ENCODE data around the gene TMEM89. TPM values are rescaled to one million over a fixed set of nuclear protein-coding genes. Genes with fewer than 3 reads are reported as not detected.
A peak's percentile ranks its signal among the peaks of the same experiment; 100 is the strongest.

The TMEM89 gene
- total RNA-seq, 1 donor from 2014 or later, result 0.89 TPM

DNA sequence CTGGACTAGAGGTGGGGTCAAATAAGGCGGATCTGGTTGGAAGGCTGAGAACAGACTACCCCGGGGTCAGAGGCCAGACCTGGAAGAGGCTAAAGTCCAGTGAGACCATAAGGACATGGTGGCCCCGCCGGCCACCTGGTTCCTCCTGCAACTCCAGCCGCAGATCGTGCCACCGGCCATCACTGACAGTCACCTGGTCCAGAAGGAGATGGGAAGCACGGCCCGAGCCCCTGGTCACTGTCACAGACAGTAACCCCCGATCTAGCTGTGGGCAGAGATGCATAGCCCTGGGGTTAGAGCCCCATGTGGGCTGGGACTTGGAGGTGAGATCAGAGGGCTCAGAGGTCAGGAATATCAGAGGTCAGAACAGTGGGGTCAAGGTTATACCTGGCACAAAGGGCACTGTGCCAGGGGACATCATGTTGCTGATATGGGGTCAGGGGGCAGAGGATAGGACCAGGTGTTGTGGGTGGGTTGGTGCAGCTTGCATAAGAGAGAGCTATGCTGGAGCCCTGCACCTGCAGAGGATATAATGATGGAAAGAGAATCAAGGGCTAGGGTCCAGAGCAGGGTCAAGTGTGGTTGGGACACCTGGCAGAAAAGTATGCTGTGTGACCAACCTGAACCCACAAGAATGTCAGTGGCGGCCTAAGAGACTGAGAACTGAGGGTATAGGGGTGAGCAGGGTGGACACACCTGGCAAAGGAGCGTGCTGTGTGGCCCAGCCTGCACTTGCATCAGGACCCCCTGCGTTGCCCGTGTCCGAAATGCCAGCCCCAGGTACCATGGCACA, 31.6 kb upstream of the TMEM89 start:
- intact Hi-C loops (cut with micrococcal nuclease), result no loop called here
- Mint-ChIP-seq H3K27ac (peak overlapping the region; percentile 2), H3K9me3 (no peaks in the 10 kb centered on the region), H3K4me3 (no peak overlapping the region), H3K4me1 (peaks cover 22% of the 10 kb centered on the region), H3K27me3 (no peaks in the 10 kb centered on the region), H3K36me3 (ENCODE audit: low read depth) (peaks cover 11% of the 10 kb centered on the region)
- no peak for DNase-seq

DNA sequence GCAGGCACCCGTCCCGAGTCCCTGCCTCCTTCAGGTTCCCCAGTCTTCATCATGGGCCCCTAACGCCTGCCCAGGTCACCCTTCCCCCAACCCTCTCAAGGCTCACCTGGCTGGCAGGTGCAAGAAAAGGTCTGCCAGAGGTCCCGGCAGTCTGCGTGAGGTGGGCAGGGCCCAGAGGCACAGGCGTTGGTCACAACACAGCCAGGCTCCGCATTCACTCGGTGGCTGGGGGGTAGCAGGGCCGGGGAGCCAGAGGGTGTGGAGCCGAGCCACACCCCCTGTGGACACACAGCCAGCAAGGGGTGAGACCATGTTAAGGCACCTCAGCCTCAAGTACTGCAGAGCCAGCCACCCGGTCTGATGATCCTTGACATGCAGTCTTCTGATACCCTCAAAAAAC, 30.2 kb upstream of the TMEM89 start:
- no peak for DNase-seq
- Mint-ChIP-seq H3K4me3 (no peak overlapping the region), H3K4me1 (peaks cover 16% of the 10 kb centered on the region), H3K9me3 (no peaks in the 10 kb centered on the region), H3K36me3 (ENCODE audit: low read depth) (peaks cover 12% of the 10 kb centered on the region), H3K27me3 (no peaks in the 10 kb centered on the region), H3K27ac (no peak overlapping the region)
- intact Hi-C loops (cut with micrococcal nuclease), result no loop called here

DNA sequence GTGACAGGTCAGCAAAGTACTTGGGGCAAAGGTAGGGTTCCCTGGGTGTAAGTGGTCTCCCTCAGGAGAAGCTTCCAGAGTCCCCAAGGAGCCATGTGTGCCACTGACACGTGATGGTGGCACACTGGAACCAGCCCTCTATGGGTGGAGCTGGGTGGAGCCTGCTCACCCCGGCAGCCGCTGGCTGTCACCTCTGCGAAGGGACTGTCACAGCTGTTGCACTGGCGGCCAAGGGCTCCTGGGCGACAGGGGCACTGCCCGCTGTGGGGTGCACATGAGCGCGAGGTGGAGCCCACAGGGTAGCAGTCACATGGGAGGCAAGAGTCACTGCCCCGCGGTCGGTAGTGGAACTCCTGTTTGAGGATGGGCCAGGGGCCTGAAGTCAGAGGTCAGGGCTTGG, 29.2 kb upstream of the TMEM89 start:
- intact Hi-C loops (cut with micrococcal nuclease), result no loop called here
- H3K36me3 Mint-ChIP-seq (ENCODE audit: low read depth), result peaks cover 14% of the 10 kb centered on the region
- no peak for DNase-seq
- H3K9me3 Mint-ChIP-seq, result no peaks in the 10 kb centered on the region
- no peak overlapping the region for H3K4me3 Mint-ChIP-seq
- H3K27me3 Mint-ChIP-seq, result no peaks in the 10 kb centered on the region
- H3K4me1 Mint-ChIP-seq, result peaks cover 16% of the 10 kb centered on the region
- no peak overlapping the region for H3K27ac Mint-ChIP-seq

DNA sequence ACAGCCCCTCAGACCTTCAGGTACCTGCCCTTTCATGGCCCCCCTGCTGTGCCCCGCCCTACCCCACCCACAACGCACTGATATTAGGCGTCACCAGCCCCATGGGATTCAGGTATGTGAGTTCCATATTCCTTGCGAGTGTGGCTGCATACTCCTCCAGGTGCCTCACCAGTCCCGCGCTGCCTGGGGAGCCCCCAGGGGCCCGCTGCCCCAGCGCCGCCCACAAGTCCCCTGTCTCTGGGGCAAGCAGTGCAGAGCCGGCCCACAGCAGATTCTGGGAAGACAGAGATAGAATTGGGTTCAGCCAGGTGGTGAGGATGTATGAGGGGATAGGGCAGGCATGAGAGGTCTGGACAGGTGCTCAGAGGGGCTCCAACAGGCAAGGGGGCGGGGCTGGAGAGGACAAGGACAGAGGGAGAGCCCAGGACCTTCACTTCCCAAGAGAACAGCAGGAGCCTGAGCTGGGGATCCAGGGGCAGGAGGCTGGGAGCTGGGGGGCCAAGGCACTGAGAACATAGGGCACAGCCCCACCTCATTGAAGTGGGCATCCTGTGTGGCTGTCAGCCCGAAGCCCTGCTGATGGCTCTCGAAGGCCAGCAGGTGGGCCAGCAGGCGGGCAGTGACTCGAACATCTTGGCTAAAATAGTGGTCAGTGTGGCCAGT, 26.8 kb upstream of the TMEM89 start:
- intact Hi-C loops (cut with micrococcal nuclease), result no loop called here
- H3K27ac Mint-ChIP-seq, result no peak overlapping the region
- peaks cover 2% of the 10 kb centered on the region for H3K4me1 Mint-ChIP-seq
- no peak overlapping the region for H3K4me3 Mint-ChIP-seq
- H3K27me3 Mint-ChIP-seq, result no peaks in the 10 kb centered on the region
- DNase-seq, result no peak
- no peaks in the 10 kb centered on the region for H3K9me3 Mint-ChIP-seq
- H3K36me3 Mint-ChIP-seq (ENCODE audit: low read depth), result peaks cover 8% of the 10 kb centered on the region

DNA sequence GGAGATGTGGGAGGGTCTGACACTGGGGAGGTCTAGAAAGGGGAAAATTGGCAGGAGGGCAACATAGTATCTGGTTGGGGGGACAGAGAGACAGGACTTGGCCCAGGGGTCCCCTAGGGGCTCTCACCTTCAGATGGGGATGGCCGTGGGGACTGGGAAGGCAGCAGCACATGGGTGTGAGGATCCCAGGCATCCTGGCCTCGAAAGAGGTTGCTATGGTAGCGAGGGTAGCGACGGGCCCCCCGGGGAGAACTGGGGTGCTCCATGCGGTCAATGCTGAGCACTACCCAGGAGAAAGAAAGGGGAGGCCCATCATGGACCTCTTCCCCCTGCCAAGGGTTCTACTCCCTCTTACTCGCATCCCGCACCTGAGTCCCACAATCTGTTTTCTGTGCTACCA, 26.1 kb upstream of the TMEM89 start:
- Mint-ChIP-seq H3K4me1 (peaks cover 2% of the 10 kb centered on the region), H3K27ac (no peak overlapping the region), H3K27me3 (no peaks in the 10 kb centered on the region), H3K4me3 (no peak overlapping the region), H3K9me3 (no peaks in the 10 kb centered on the region), H3K36me3 (ENCODE audit: low read depth) (peaks cover 13% of the 10 kb centered on the region)
- intact Hi-C loops (cut with micrococcal nuclease), result no loop called here
- DNase-seq, result no peak

DNA sequence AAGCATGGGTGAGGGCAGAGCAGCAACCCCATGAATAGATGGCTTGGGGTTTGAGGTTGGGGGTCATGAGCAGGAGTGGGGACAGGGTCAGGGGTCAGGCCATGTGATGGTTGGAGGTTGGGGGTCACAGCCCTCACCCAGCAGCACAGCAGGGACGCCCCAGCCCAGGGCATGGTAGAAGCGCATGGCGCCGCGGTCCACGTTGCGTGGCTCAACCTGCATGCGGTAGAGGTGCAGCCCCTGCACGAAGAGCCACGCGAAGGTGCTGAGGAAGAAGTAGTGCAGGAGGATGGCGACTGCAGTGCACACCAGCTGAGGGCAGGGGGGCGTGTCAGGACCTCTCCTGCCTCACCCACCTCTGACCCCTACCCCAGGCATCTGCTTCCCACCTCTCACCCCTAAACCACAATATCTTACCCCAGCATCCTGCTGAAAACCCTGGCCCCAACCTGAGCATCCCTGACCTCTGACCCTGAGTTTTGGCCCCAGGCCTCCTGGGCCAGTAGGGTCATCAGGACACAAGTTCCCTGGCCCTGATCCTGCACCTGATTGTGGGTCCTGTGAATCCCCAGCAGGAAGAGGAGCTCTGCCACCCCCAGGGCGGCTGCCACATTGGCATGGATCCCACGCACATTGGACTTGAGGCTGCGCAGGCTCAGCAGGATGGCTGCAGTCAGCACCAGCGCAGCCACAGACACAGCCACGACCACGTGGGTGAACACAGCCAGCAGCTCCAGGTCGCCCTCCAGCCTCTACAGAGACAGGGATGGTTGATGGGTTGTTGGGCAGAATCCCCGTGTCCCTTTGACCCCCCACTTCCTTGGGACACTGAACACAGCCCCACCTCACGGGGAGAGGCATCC, 23.6 kb upstream of the TMEM89 start:
- Mint-ChIP-seq H3K27ac (no peak overlapping the region), H3K4me1 (peaks cover 2% of the 10 kb centered on the region), H3K4me3 (no peak overlapping the region), H3K9me3 (no peaks in the 10 kb centered on the region), H3K36me3 (ENCODE audit: low read depth) (peaks cover 11% of the 10 kb centered on the region), H3K27me3 (no peaks in the 10 kb centered on the region)
- DNase-seq, result no peak
- intact Hi-C loops (cut with micrococcal nuclease), result no loop called here

DNA sequence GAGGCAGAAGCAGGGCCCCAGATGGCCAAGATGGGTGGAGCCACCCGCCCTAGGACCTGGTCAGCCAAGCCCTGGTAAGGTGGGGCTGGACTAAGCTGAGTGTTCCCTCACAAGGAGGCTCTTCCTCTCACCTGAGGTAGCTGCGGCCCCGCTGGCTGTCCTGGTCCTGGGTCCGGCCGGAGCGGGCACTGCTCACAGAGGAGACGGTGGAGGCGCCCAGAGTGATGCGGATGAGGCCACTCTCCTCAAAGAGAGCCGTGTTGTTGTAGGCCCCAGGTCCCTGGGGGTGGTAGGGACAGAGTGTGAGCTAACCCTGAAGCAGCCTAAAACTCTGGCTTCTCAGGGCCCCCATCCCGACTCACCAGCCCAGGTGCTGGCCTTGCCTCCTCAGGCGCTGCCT, 21.0 kb upstream of the TMEM89 start:
- H3K4me1 Mint-ChIP-seq, result peaks cover 2% of the 10 kb centered on the region
- H3K27me3 Mint-ChIP-seq, result no peaks in the 10 kb centered on the region
- H3K27ac Mint-ChIP-seq, result no peak overlapping the region
- no peaks in the 10 kb centered on the region for H3K9me3 Mint-ChIP-seq
- no peak for DNase-seq
- intact Hi-C loops (cut with micrococcal nuclease), result no loop called here
- H3K4me3 Mint-ChIP-seq, result no peak overlapping the region
- H3K36me3 Mint-ChIP-seq (ENCODE audit: low read depth), result peaks cover 8% of the 10 kb centered on the region

DNA sequence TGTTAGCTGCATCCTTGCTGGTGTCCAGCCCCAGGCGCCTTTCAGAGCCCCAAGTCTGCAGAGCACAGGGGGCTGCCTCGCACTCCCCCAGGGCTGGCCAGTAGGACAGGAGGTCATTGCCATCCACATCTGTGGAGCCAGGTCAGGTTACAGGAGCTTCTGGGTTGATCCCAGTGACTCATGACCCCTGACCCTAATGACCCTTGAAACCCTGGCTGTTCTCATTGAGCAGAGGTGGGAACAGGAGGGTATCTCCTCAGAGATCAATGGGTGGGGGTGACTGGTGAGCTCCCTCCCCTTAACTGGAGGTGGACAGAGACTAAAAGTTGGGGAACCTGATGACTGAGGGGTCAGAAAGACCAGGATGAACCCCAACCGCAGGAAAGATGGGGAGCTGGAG, 19.8 kb upstream of the TMEM89 start:
- H3K36me3 Mint-ChIP-seq (ENCODE audit: low read depth), result peaks cover 5% of the 10 kb centered on the region
- H3K4me3 Mint-ChIP-seq, result no peak overlapping the region
- intact Hi-C loops (cut with micrococcal nuclease), result no loop called here
- H3K9me3 Mint-ChIP-seq, result no peaks in the 10 kb centered on the region
- H3K27me3 Mint-ChIP-seq, result no peaks in the 10 kb centered on the region
- no peak for DNase-seq
- peaks cover 3% of the 10 kb centered on the region for H3K4me1 Mint-ChIP-seq
- H3K27ac Mint-ChIP-seq, result no peak overlapping the region

DNA sequence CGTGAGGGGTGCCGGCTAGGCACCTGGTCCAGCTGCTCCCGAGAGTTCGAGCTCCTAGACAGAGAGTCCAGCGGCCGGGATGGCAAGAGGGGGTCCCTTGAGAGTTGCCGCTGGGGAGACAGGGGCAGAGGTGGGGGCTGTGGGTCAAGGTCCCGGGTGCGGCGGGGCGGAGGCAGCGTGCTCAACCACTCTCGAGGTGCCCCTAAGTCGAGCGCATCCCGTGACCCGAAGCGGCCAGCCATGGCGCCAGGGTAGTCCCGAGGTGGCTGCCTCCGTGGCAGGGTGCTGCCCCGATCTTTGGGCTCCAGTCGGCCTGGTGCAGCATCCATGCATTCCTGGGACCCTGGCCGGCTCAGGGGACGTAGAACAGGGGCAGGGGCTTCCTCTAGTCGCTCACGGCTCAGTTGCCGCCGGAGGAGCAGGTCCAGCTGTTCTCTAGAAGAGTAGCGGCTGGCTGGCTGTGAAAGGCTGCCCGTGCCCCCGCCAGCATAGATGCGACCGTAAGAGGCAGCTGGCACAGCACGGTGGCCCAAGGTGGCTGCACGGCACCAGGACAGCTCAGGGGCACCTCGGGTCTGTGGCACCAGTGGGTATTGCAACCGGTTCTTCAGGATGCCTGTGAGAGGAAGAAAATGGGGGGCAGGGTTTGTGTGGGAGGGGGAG, 18.5 kb upstream of the TMEM89 start:
- H3K4me3 Mint-ChIP-seq, result no peak overlapping the region
- DNase-seq, result no peak
- peaks cover 5% of the 10 kb centered on the region for H3K36me3 Mint-ChIP-seq (ENCODE audit: low read depth)
- intact Hi-C loops (cut with micrococcal nuclease), result loop anchor here (10.0 kb wide), 1 partner anchor 335 kb away; the partner anchor contains the start of gene NME6
- peaks cover 7% of the 10 kb centered on the region for H3K4me1 Mint-ChIP-seq
- no peak overlapping the region for H3K27ac Mint-ChIP-seq
- H3K27me3 Mint-ChIP-seq, result no peaks in the 10 kb centered on the region
- H3K9me3 Mint-ChIP-seq, result no peaks in the 10 kb centered on the region

DNA sequence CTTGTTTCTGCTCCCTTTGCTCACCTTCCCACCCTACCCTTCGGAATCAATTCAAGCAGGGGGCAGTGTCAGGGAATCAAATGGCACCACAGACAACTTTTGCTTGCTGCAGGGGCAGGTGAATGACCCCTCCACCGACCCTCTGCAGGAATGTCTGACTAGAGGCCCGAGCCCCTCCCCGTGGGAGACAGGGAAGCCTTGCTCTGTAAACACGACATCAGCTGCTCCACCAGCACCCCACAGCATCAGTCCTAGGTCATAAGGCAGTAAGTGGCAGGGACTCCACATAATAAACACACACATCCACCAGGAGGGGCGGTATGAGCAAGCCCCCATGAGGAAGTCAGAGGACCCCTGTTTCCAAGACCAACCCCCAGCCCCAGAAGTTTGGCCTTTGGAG, 15.7 kb upstream of the TMEM89 start:
- Mint-ChIP-seq H3K9me3 (no peaks in the 10 kb centered on the region), H3K4me3 (peak overlapping the region; percentile 43), H3K4me1 (peaks cover 18% of the 10 kb centered on the region), H3K27me3 (no peaks in the 10 kb centered on the region), H3K27ac (peak overlapping the region; percentile 7), H3K36me3 (ENCODE audit: low read depth) (peaks cover 4% of the 10 kb centered on the region)
- DNase-seq, result no peak
- intact Hi-C loops (cut with micrococcal nuclease), result loop anchor here (10.0 kb wide), 1 partner anchor 333 kb away; the partner anchor contains the start of gene NME6

DNA sequence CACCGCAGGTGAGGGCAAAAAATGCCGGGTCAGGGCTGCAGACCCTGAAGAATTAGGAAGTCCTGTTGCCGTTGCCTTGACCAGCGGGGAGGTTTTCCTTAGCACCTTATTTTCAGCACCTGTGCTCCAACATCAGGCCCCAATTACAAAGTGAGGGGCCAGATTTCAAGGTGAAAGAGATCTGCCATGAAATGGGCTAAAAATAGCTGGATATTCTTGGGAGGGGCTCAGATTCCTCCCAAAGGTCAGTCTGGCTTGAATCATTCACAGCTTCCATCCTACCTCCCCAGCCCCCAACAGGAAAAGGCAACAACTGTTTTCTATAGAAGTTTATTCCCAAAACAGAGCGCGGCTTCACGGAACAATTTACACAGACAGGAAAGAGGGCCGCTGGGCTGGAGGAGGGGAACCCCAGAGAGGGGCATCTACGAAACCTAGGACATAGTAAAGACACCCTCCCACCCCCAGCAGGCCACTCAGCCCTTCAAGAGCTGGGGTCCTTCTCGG, 14.6 kb upstream of the TMEM89 start:
- Mint-ChIP-seq H3K27me3 (no peaks in the 10 kb centered on the region), H3K4me1 (peaks cover 19% of the 10 kb centered on the region), H3K27ac (peak overlapping the region; percentile 91), H3K4me3 (peak overlapping the region; percentile 93), H3K9me3 (no peaks in the 10 kb centered on the region), H3K36me3 (ENCODE audit: low read depth) (peaks cover 9% of the 10 kb centered on the region)
- DNase-seq, result no peak
- intact Hi-C loops (cut with micrococcal nuclease), result loop anchor here (10.0 kb wide), 1 partner anchor 331 kb away; the partner anchor contains the start of gene NME6

DNA sequence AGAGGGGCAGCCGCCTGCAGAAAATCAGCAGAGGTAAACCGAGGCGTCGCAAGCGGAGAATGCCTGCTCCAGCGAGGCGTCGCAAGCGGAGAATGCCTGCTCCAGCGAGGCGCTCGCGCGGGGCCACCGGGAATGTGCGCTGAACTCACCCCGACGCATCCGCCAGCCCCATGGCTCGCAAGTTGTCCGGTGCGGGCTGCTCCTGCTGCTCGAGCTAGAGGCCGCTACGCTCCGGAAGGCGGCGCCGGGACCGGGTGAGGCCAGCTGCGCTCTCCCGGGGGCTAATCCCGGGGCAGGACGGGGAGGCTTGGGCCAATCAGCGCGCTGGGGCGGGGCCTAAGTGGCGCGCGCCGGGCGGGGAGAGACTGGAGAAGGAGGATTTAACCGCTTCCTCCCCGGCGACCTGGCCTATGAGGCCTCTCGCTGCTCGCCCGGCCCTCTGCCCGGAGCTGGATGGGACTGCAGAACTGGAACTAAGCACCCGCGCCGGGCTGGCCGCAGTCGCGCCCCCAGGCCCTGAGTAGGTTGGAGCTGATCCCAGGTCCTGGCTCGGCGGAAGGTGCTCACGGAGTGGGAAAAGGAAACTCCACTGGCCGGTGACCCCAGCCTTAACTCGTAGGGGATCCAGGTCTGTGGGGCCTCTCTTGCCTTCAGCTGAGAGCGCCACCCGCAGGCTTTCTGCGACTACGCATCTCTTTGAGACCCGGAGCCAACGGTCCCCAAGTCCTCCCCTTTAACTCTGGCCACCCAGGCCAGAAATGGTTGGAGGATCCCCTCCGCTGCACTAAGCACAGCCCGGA, 13.9 kb upstream of the TMEM89 start, which contains the start of gene SLC26A6:
Gene SLC26A6 (minus strand): TSS at position 240 of the 800 bp plus-strand sequence. CDS start 68 bp downstream, at position 172.
- Mint-ChIP-seq H3K27me3 (no peaks in the 10 kb centered on the region), H3K4me1 (peaks cover 19% of the 10 kb centered on the region), H3K27ac (peak within 1 kb of the TSS; percentile 91), H3K9me3 (no peaks in the 10 kb centered on the region), H3K36me3 (ENCODE audit: low read depth) (peaks cover 9% of the 10 kb centered on the region), H3K4me3 (peak within 1 kb of the TSS; percentile 93)
- DNase-seq, result peak; percentile 99
- intact Hi-C loops (cut with micrococcal nuclease), result loop anchor here (1.0 to 10.0 kb wide), 8 partner anchors 21 to 459 kb away; partner anchors contain the start of genes ATRIP, NME6, QRICH1 and UQCRC1

All from activated CD4-positive, alpha-beta T cell treated with anti-CD3 and anti-CD28 coated beads, Interleukin-2, amount 10 ng/mL, durations not matched to agents 24 days and 14 days (primary cell).